A549 (cell line): ENCODE results near the gene KHSRP. TPM values are rescaled to one million over a fixed set of nuclear protein-coding genes. Genes with fewer than 3 reads are reported as not detected.

Experiments
- ATAC-seq, 2 experiments: fragments of 200-7000 bp in 1 of 2; fragments of >200 bp in 1 of 2; cut with Nextera tagmentation in 1 of 2; cut with Tn5 transposase in 1 of 2; 3 replicates each; pipeline versions ENCODE4 v1.8.0 to v1.9.1; 2018 to 2020; ENCODE audit warnings: mild to moderate bottlenecking in 1 of 2, moderate library complexity in 1 of 2
- CTCF ChIA-PET: fragments of 300-600 bp; sonication (Branson Sonifier 250); formaldehyde crosslinking; extraction: SDS; loops from one replicate; lab custom pipeline; 2021; ENCODE audit warnings: antibody characterized with exemption, inconsistent platforms; lab: Yijun Ruan, JAX
- POLR2A ChIA-PET: fragments of 350-600 bp; formaldehyde crosslinking; extraction: SDS; loops from one replicate; lab custom pipeline; 2021; ENCODE audit warnings: antibody characterized with exemption, inconsistent platforms; lab: Yijun Ruan, JAX
- DNase-seq, 2 experiments: peaks; one replicate each; pipeline versions ENCODE4 v3.0.0 to v3.0.0-alpha.2; 2011 to 2016; ENCODE audit warnings: low read depth in 1 of 2, low spot score in 1 of 2
- FAIRE-seq: peaks from 2 replicates; lab custom pipeline; 2011; peaks lifted over from hg19 to GRCh38; lab: Jason Lieb, UNC
- H3K27ac ChIP-seq, 2 experiments: fragments of >200 bp; sonication (Bioruptor Twin); formaldehyde crosslinking; 3 replicates each; pipeline ENCODE4 v1.5.1; 2016 to 2017
- H3K4me1 ChIP-seq: fragments of >200 bp; sonication (Bioruptor Twin); formaldehyde crosslinking; 3 replicates; pipeline ENCODE4 v1.6.1; 2016
- H3K4me2 ChIP-seq: fragments of >200 bp; sonication (Bioruptor Twin); formaldehyde crosslinking; 3 replicates; pipeline ENCODE4 v1.6.1; 2016
- H3K4me3 ChIP-seq: fragments of >200 bp; sonication (Bioruptor Twin); formaldehyde crosslinking; 3 replicates; pipeline ENCODE4 v1.5.1; 2016
- H3K9me3 ChIP-seq: fragments of >200 bp; sonication (Bioruptor Twin); formaldehyde crosslinking; 3 replicates; pipeline ENCODE4 v1.6.1; 2016
- ATOH8 ChIP-seq: fragments of 250-450 bp; sonication (Bioruptor Pico); IDR thresholded peaks from 2 replicates; pipeline ENCODE4 v1.5.0; 2020; ENCODE audit warnings: low read depth, mild to moderate bottlenecking, moderate library complexity
- CBX2 ChIP-seq: fragments of 200-600 bp; sonication (generic); IDR thresholded peaks from 2 replicates; pipeline ENCODE4 v1.6.1; 2016; ENCODE audit warnings: low read depth, mild to moderate bottlenecking, borderline replicate concordance
- CEBPB ChIP-seq, 2 experiments: fragments of >200 bp in 1 of 2; sonication (Bioruptor Twin) in 1 of 2; formaldehyde crosslinking in 1 of 2; IDR thresholded peaks; 2 replicates each; pipeline ENCODE4 v1.6.1; 2012 to 2016
- CHD2 ChIP-seq: fragments of 150-350 bp; IDR thresholded peaks from 2 replicates; pipeline ENCODE4 v1.6.1; 2014; ENCODE audit warnings: low read length; ENCODE audit not compliant: partially characterized antibody
- E2F6 ChIP-seq: IDR thresholded peaks from 2 replicates; pipeline ENCODE4 v1.6.1; 2012; ENCODE audit warnings: low read depth, borderline replicate concordance
- EHMT2 ChIP-seq: fragments of 200-600 bp; sonication (generic); IDR thresholded peaks from 2 replicates; pipeline ENCODE4 v1.6.1; 2016; ENCODE audit warnings: antibody characterized with exemption, low read depth, mild to moderate bottlenecking, moderate library complexity
- ESRRA ChIP-seq: fragments of 150-350 bp; IDR thresholded peaks from 2 replicates; pipeline ENCODE4 v1.6.1; 2014; ENCODE audit warnings: mild to moderate bottlenecking, low read length, borderline replicate concordance
- GATA3 ChIP-seq: IDR thresholded peaks from 2 replicates; pipeline ENCODE4 v1.6.1; 2012; ENCODE audit warnings: borderline replicate concordance
- HDAC2 ChIP-seq: fragments of 200-600 bp; sonication (generic); IDR thresholded peaks from 2 replicates; pipeline ENCODE4 v1.6.1; 2016
- HEYL ChIP-seq: fragments of 250-450 bp; sonication (Bioruptor Pico); IDR thresholded peaks from 2 replicates; pipeline ENCODE4 v1.8.0; 2021; ENCODE audit warnings: mild to moderate bottlenecking, moderate library complexity
- JUN ChIP-seq, 2 experiments: fragments of >200 bp; sonication (Bioruptor Twin); formaldehyde crosslinking; IDR thresholded peaks; 2 replicates in 1 of 2; 3 replicates in 1 of 2; pipeline ENCODE4 v1.6.1; 2016 to 2017
- JUNB ChIP-seq: fragments of >200 bp; sonication (Bioruptor Twin); formaldehyde crosslinking; IDR thresholded peaks from 2 replicates; pipeline ENCODE4 v1.6.1; 2016
- MAX ChIP-seq: IDR thresholded peaks from 2 replicates; pipeline ENCODE4 v1.6.1; 2012
- MAZ ChIP-seq: fragments of 150-350 bp; IDR thresholded peaks from 2 replicates; pipeline ENCODE4 v1.6.1; 2014; ENCODE audit warnings: antibody characterized with exemption, low read depth, low read length, borderline replicate concordance
- MYC ChIP-seq: IDR thresholded peaks from 2 replicates; pipeline ENCODE4 v1.6.1; 2012; ENCODE audit warnings: mild to moderate bottlenecking, inconsistent platforms, low read length, improper control_type of control experiment, borderline replicate concordance
- NFE2L2 ChIP-seq: fragments of 150-350 bp; conservative IDR thresholded peaks from 2 replicates; pipeline ENCODE4 v1.6.1; 2014; ENCODE audit warnings: low read length
- NPAS2 ChIP-seq: fragments of 250-450 bp; sonication (Bioruptor Pico); IDR thresholded peaks from 2 replicates; pipeline ENCODE4 v1.8.0; 2022; ENCODE audit warnings: mild to moderate bottlenecking, moderate library complexity, borderline replicate concordance
- PBX3 ChIP-seq: IDR thresholded peaks from 2 replicates; pipeline ENCODE4 v1.6.1; 2012
- POLR2A ChIP-seq: IDR thresholded peaks from 2 replicates; pipeline ENCODE4 v1.6.1; 2012; ENCODE audit warnings: mild to moderate bottlenecking, low read length
- RCOR1 ChIP-seq: fragments of 150-350 bp; IDR thresholded peaks from 2 replicates; pipeline ENCODE4 v1.6.1; 2014; ENCODE audit warnings: antibody characterized with exemption, low read length, low read depth
- RNF2 ChIP-seq: fragments of 200-600 bp; sonication (generic); IDR thresholded peaks from 2 replicates; pipeline ENCODE4 v1.6.1; 2016; ENCODE audit warnings: low read depth, mild to moderate bottlenecking, antibody characterized with exemption, moderate library complexity, borderline replicate concordance
- USF2 ChIP-seq: fragments of 450-650 bp; IDR thresholded peaks from 2 replicates; pipeline ENCODE4 v1.6.1; 2014; ENCODE audit warnings: antibody characterized with exemption
- WGBS: methylation state at CpG from one replicate; pipeline ENCODE4 v1.1.6; 2017; ENCODE audit errors: missing lambda C conversion rate; 5-methylcytosine and 5-hydroxymethylcytosine counted together
- polyA plus RNA-seq, 4 experiments: library from polyadenylated mRNA; depleted of rRNA in 3 of 4; stranded (reverse); fragments of >200 nt; fragmentation: RNase III in 1 of 4; extraction: RNeasy Plus Mini Kit Qiagen cat#74134 plus additional on column Dnase treatment in 1 of 4; gene quantifications; 2 replicates in 3 of 4; 3 replicates in 1 of 4; pipeline ENCODE4 v1.2.3, GENCODE V29; 2011 to 2017

KHSRP gene
- polyA plus RNA-seq, 2 of the 4 experiments (the other 2 are of a cell fraction): 54.3 to 192 TPM

- FAIRE-seq (no peak), ATAC-seq (no peak), DNase-seq (no peak)
- WGBS: 49% methylated on average over 4 of the region's 5 CpGs
- H3K4me2 ChIP-seq: peak overlapping the region; percentile 95
- H3K9me3 ChIP-seq: no peaks in the 10 kb centered on the region
- CTCF ChIA-PET: no interaction called here
- POLR2A ChIA-PET: no interaction called here
- peak overlapping the region; percentile 73 to 95 for H3K27ac ChIP-seq
- TF ChIP-seq HEYL (CRISPR knock-in tag): no peak
- no peak for TF ChIP-seq RNF2
- TF ChIP-seq POLR2A: no peak
- no peak for TF ChIP-seq ATOH8
- no peak for TF ChIP-seq GATA3
- no peak for TF ChIP-seq USF2
- TF ChIP-seq NFE2L2: no peak
- no peak for TF ChIP-seq CEBPB (IDR thresholded peaks at IDR 0.05)
- no peak for TF ChIP-seq CBX2
- TF ChIP-seq NPAS2 (CRISPR knock-in tag): no peak
- no peak for TF ChIP-seq JUNB
- no peak for TF ChIP-seq EHMT2
- no peak for TF ChIP-seq E2F6
- TF ChIP-seq MAZ: no peak
- TF ChIP-seq ESRRA: no peak
- TF ChIP-seq, all 56 proteins: peak for 0
- H3K4me3 ChIP-seq: peak overlapping the region; percentile 49
- peaks cover 7% of the 10 kb centered on the region; the same call in 2 of the 3 replicates for H3K4me1 ChIP-seq
Observed at GRCh38 chr19:6373813-6374108, 50.9 kb downstream of the KHSRP start.

- peak overlapping the region; percentile 95 for H3K27ac ChIP-seq
- no peaks in the 10 kb centered on the region for H3K9me3 ChIP-seq
- whole genome bisulfite sequencing: 0% methylated on average over 9 of the region's 53 CpGs
- peak overlapping the region; percentile 99 for H3K4me3 ChIP-seq
- H3K4me1 ChIP-seq: peaks cover 7% of the 10 kb centered on the region; the same call in 2 of the 3 replicates
- DNase-seq (peak; percentile 65 to 97), ATAC-seq (peak; percentile 70 to 83)
- POLR2A ChIA-PET: interaction anchor here (0.6 to 1.5 kb wide), 5 partner anchors 10 to 652 kb away, joined by 3 to 16 read pairs (median 4); partner anchors contain the start of gene CLPP
- TF ChIP-seq MAX (peak; percentile 37; the same call in 1 of the 2 replicates), HDAC2 (no peak), MYC (0 out of 2 replicates have a peak, but pooled peaks have one; percentile 28), PBX3 (no peak)
- TF ChIP-seq, all 56 proteins: peak for 2
- FAIRE-seq: no peak
- CTCF ChIA-PET: no interaction called here
- peak overlapping the region; percentile 95 for H3K4me2 ChIP-seq
Observed at GRCh38 chr19:6373096-6373812, 51.4 kb downstream of the KHSRP start.

GRCh38 chr19:6372594-6373095, 52.0 kb downstream of the KHSRP start, which contains the start of gene ALKBH7:
TSS of gene ALKBH7 (plus strand) at chr19:6372794. CDS start at chr19:6372821, 27 bp downstream.
- peak; percentile 87 to 93 for ATAC-seq
- ChIA-PET CTCF (interaction anchor here (0.6 to 0.7 kb wide), 2 partner anchors 119 to 491 kb away, joined by 3 read pairs; no protein-coding TSS in a partner anchor), POLR2A (interaction anchor here (0.5 to 1.5 kb wide), 8 partner anchors 9 to 652 kb away, joined by 3 to 16 read pairs (median 4); partner anchors contain the start of genes CLPP and KHSRP)
- DNase-seq: peak; percentile 75 to 99
- TF ChIP-seq CHD2: no peak
- peak; percentile 27; the same call in 1 of the 2 replicates for TF ChIP-seq POLR2A
- no peak for TF ChIP-seq RCOR1
- peak in 1 of 2 experiments; percentile 65; a peak in 3 of 5 replicates for TF ChIP-seq JUN (IDR thresholded peaks at IDR 0.05)
- Histone ChIP-seq H3K27ac (peak within 1 kb of the TSS; percentile 95), H3K9me3 (no peaks in the 10 kb centered on the region), H3K4me3 (peak within 1 kb of the TSS; percentile 99), H3K4me2 (peak within 1 kb of the TSS; percentile 95), H3K4me1 (peaks cover 7% of the 10 kb centered on the region; the same call in 2 of the 3 replicates)
- peak; percentile 78 for FAIRE-seq
- 2% methylated on average over 13 of the region's 47 CpGs for whole genome bisulfite sequencing
